HG03571 (cell line): ENCODE data around the gene PHLPP1.
A peak's percentile ranks its signal among the peaks of the same experiment; 100 is the strongest.
"Not testable (repeated sequence)": the region's sequence is repeated elsewhere in the genome, so short reads cannot be mapped to it uniquely, and the experiment has no call there.

Experiments
- ATAC-seq: cut with Tn5 transposase; IDR thresholded peaks from one replicate; pipeline ENCODE4 v1.9.1; 2021; ENCODE audit not compliant: unreplicated experiment

Gene PHLPP1

DNA sequence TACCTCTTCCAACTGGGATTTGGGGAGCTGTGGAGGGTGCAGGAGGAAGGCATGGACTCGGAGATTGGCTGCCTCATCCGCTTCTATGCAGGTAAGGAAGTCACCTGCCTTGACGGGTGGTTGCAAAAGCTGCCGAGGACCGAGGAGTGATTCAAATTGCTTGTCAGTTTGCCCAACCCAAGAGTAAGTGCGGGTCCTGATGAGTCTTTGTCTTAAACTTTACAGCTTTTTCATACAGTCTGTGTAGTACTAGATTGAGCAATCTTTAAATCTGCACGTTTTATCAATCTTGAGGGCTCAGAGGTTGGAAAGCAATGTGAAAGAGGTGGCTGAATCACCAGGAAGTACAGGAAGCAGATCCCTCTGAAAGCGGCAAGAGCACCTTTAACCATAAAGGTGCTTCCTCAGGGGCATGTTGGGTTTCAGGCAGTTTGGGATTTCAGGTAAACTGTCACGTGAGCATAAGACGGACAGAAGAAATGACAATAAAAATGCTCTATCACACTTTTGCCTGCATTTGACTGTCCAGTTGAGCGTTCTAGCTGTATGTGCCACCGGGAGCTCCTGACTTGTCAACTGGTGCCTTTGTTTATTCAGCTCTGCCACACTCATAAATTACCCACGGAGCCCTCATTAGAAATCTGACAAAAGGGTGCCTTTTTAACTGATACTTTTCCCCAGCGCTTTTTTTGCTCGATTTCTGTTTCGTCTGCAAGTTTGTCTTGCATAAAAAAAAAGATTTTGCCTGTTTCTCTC, 2.0 kb downstream of the PHLPP1 start:
- ATAC-seq, result no peak

DNA sequence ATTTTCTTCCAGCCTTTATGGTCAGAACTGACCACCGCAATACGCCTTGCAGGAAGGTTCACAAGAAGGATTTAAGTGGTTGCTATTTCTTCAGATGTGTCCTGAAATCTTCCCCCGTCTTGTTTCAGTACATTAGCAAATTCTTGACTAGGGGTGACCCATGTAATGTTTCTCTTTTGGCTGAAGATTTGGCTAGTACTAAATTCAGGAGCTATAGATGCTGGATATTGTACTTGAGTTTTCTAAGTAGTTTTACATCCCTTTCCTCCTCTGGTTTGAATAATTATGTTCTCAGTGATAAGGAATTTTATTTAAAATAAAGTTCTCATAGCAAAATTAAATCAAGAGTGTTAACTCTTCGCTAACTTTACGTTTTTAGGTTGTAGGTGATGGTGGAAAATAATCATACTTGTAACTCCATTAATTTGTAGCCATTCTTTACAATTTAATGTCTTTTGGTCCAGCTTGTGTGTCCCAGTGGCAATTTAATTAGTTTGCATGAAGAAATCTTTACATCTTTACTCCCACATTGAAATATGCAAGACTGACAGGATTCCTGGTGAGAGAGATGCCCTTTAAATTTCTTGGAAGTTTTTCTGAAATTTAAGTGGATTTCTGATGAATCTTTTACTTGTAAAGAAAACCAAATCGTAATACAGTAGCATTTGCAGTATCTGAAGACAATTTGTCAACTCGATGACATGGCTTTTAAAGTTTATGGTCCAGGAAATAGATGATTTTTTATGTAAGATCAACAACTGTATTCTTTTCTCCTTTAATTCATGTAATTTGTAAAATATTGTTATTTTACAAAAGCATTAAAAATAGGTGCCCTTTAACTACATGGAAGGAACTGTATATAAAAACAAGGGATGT, 2.8 kb downstream of the PHLPP1 start:
- no peak for ATAC-seq

DNA sequence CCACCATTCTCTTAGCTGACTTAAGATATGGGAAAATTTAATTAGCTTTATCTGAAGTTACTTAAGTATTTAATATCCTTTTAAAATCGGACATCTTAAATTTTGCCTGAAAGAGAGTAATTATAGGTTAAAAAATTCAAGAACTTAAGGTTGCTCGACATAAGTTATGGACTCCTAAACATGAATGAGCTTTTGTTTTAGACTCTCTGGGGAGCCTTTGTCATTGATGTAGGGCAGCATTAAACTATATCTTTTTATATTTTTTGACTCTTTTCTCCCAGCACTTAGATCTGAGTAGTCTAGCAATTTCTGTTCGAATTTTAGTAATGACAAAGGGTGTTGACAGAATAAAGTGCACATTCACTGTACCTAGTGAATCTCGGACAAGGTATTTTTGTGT, 4.7 kb downstream of the PHLPP1 start:
- no peak for ATAC-seq

DNA sequence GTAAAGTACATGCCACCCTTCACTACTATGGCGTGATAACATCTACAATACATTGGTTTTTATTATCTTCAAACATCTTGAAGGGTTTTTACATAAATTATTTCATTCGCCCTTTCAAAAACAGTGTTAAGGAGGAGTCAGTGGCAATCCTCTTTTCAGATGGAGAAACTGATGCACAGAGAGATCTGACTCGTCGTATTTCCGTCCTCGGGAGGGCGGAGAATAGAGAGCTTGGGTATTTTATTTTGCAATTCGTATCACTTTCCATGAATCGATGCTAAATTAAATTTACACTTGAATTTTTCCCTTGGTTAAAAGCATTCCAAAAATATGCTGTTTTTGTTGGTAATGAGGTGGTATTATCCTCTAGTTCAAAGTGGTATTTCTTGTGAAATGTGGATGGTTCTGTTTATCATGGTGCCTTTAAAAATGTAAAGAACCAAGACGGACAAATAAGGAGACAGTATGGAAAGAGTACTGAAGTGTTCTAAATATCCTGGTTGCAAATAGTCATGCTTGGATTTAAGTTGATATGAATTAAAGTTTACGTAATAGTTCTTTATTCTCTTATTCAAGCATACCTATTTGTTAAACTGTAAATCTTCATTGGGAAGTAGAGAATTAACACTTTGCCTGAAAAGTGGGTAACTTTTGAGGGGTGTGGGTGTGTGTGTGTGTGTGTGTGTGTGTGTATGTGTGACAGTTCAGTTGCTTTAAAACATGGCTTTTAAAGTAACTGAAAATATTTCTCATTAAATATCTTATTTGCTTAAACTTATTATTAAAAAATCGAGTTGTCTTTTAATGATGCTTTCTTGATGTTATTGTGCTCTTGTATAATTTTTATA, 5.6 kb downstream of the PHLPP1 start:
- no peak for ATAC-seq

DNA sequence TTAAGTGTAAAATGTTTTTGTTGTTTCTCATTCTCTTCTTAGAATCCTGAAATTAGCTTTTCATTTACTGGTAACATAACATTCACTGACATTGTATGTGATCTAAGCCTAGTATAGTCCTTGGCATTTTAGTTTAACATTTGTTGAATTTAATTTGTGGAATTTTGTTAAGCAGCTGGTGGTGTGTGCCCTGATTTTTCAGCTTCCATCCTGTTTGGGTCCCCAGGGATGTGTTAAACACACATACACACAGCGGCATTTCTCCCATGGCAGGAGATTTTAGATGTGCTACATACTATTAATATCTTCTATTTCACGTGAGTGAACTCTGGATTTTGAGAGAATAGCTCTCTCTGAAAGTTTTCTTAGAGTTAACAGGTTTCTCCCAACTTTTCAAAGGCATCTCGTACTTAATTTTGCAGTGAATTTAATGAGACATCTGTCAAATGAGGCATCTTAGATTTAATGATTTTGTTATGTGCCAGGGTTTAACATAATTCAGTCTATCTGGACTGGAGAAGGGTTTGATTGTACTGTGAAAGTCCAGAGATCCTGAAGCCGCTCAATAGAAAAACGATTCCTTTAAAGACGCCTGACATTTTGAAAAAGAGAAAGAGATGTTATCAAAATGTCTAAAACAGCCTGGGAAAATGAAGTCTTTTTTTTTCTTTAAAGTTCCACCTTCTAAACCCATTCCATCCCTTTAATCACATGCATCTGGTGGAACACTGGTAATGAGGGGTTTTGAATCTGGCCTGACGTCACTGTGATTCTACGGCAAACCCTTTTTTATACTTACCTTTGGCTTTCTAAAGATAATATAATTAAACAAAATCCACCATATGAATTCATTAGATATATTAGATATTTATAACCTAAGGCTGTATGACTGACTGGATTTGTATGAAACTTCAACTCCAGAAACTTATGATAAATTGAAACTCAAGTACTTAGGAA, 6.8 kb downstream of the PHLPP1 start:
- no peak for ATAC-seq

GRCh38 chr18:62723666-62724281, 8.4 kb downstream of the PHLPP1 start:
- ATAC-seq, result no peak

- no peak for ATAC-seq
Measured at GRCh38 chr18:62725896-62726295, 10.6 kb downstream of the PHLPP1 start.

DNA sequence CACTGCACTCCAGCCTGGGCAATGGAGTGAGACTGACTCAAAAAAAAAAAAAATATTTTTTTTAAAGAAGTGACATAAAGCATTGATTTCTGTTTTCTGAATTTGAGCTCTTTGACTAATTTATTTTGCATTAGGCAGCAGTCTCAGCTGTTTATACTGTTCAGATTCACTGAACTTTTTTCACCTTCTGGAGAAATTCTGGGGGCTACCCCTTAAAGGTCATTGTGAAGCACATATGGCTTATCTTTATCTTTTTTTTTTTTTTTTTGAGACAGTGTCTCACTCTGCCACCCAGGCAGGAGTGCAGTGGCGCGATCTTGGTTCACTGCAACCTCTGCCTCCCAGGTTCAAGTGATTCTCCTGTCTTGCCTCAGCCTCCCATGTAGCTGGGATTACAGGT, 12.9 kb downstream of the PHLPP1 start:
- ATAC-seq, result no peak

DNA sequence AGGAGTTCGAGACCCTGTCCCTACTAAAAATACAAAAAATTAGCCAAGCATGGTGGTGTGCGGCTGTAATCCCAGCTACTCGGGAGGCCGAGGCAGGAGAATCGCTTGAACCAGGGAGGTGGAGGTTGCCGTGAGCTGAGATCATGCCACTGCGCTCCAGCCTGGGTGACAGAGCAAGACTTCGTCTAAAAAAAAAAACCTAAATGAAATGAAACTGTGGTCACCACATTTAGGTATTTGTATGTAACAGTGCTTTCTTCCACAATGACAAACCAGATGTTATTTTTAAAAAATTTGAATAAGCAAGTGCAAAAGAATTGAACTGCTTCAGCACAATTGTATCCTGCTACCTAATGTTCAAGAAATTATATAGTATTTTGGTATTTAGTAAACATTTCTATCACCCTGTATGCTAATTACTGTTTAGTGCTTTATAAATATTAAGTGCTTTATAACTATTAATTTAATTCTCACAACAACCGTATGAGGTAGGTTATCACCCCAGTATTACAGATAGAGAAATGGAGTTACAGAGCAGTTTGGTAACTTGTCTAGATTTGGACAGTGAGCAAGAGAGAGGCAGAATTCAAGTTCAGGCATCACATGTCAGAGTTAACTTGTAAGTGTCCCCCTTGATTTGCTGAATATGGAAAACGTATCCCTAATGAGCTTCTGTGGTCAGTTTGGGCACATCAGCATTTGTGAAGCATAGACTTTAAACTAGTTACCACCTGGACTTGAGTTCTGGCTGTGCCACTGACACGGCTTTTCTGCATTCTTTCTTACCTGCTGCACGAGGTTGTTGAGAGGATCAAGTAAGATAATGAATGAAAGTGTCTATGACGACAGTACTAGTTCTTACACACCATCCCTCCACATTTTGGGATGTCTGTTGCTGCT, 14.4 kb downstream of the PHLPP1 start:
- ATAC-seq, result peak; percentile 86

- no peak for ATAC-seq
Measured at GRCh38 chr18:62730941-62731340, 15.6 kb downstream of the PHLPP1 start.

DNA sequence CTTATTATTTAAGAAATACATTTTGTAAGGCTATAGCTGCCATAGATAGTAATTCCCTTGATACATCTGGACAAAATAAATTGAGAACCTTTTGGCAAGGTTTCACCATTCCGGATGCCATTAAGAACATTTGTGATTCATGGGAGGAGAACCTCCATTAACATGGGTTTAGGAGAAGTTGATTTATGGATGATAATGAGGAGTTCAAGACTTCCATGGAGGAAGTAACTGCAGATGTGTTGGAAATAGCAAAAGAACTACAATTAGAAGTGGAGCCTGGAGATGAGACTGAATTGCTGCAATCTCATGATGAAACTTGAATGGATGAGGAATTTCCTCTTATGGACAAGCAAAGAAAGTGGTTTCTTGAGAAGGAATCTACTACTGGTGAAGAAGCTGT, 17.3 kb downstream of the PHLPP1 start:
- ATAC-seq, result no peak

DNA sequence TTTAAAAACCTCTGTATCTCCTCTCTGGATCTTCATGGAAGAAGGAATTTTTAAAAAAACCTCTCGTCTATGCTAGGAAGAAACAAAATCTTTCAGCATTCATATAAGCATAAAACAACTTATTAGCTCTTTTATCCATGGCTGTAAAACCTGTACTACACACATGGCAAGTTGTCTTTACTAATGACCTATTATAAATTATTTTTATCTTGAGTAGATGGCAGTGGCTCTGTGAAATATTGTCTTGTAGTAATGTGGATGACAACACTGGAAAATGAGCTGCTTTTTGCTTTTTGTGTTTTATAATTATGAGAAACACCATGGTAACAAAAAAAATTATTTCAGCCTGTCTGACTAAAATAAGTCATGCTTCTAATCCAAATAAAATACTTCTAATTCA, 18.9 kb downstream of the PHLPP1 start:
- no peak for ATAC-seq

DNA sequence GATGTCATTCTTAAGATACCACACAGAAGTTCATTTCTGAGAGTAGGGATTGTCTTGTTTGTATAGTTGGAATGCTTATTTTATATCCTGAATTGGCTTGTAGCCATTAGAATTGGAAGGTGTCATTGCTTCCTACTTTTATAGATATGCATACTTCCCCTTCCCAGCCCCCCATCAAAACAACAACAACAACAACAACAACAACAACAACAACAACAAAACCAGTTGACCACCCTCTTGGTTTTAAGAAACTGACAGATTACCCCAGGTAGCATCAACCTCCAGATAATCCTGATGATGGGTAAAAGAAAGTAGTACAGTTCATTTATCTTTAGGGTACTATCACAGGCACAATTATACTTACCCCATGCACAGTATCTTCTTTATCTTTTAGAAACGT, 20.0 kb downstream of the PHLPP1 start:
- ATAC-seq, result no peak

DNA sequence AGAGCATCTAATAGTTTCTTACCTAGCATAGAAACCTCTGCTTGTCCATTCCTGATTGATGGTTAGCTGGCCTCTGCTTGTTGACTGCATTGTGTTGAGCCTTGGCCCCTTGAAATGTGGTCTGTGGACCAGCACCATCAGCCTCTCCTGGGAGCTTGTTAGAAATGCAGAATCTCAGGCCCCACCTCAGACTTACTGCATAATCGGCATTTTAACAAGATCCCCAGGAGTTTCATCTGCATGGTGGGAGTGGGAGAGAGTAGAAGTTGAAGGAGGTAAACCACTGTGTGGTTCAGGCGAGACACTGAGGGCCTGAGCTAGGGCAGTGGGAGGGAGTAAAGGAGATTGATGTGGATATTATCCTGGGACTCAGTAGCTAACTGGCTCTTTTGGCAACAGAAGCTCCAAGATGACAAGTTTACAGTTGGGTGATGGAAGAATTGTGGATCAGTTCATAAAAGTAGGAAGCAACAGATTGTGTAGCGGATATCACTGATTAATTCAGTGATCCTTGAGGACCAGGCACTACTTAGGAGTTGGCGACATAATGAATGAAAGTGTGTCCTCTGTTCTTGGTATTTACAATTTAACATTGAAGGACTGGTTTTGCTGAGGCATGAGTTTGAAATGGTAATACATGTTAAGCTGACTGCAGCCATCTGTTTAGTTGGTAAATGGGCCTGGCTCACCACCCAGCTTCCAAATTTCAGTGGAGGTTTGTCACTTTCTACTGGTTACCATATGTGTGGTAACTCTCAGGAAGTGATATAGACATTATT, 20.9 kb downstream of the PHLPP1 start:
- no peak for ATAC-seq

GRCh38 chr18:62737241-62737873, 22.0 kb downstream of the PHLPP1 start:
- no peak for ATAC-seq

GRCh38 chr18:62738639-62739038, 23.3 kb downstream of the PHLPP1 start:
- no peak for ATAC-seq

DNA sequence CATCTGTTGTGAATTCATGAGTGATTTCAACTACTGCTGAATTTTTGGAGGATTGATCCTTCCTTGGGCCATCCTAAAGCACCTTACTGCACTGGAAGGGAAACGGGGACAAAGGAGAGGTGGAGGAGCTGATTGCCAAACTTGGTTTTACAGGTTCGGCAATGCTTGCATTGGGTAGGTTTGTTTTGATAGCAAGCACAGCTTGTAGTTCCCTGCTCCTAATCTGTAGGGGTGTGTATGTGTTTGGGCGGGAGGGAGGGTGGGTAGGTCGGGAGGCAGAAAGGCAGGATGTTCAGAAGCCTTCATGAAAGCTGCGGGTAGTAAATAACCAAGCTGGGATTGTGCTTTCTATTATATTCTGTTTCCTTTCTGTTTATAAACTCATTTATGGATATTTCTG, 24.6 kb downstream of the PHLPP1 start:
- no peak for ATAC-seq

DNA sequence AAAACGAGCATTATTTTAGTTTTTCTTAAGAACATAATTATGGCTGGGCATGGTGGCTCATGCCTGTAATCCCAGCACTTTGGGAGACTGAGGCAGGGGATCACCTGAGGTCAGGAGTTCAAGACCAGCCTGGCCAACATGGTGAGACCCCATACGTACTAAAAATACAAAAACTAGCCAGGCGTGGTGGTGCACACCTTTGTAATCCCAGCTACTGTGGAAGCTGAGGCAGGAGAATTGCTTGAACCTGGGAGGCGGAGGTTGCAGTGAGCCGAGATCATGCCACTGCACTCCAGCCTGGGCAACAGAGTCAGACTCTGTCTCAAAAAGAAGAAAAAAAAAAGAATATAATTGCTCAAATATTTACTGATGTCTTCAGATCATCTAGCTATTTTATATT, 25.3 kb downstream of the PHLPP1 start:
- not testable (repeated sequence) for ATAC-seq
